Astrocyte (in vitro differentiated cells and primary cell): Measurements from ENCODE around the gene CCNT2. TPM values are rescaled to one million over a fixed set of nuclear protein-coding genes. Genes with fewer than 3 reads are reported as not detected.

Experiments used
- DNase-seq: peaks from one replicate; pipeline ENCODE4 v3.0.0-alpha.2; 2010; ENCODE audit warnings: low read depth
- FAIRE-seq: peaks from 2 replicates; lab custom pipeline; 2011; peaks lifted over from hg19 to GRCh38; lab: Jason Lieb, UNC
- H2AFZ ChIP-seq: 2 replicates; pipeline ENCODE4 v1.6.0; 2012; ENCODE audit warnings: low read depth, low read length, inconsistent platforms
- H3K27ac ChIP-seq: 2 replicates; pipeline ENCODE4 v1.5.1; 2011; ENCODE audit warnings: low read depth, low read length, inconsistent platforms
- H3K27me3 ChIP-seq: 2 replicates; pipeline ENCODE4 v1.6.0; 2011; ENCODE audit warnings: low read length, inconsistent platforms; ENCODE audit not compliant: insufficient read depth
- H3K36me3 ChIP-seq: 2 replicates; pipeline ENCODE4 v1.5.1; 2011; ENCODE audit warnings: low read length, inconsistent platforms; ENCODE audit not compliant: insufficient read depth
- H3K4me1 ChIP-seq: 2 replicates; pipeline ENCODE4 v1.5.1; 2011; ENCODE audit warnings: low read length, inconsistent platforms; ENCODE audit not compliant: insufficient read depth
- H3K4me2 ChIP-seq: 2 replicates; pipeline ENCODE4 v1.6.0; 2012; ENCODE audit warnings: low read length, inconsistent platforms
- H3K4me3 ChIP-seq: 2 replicates; pipeline ENCODE4 v1.5.1; 2011; ENCODE audit warnings: low read depth, mild to moderate bottlenecking, low read length, inconsistent platforms; ENCODE audit not compliant: insufficient read depth
- H3K79me2 ChIP-seq: 2 replicates; pipeline ENCODE4 v1.6.0; 2012; ENCODE audit warnings: mild to moderate bottlenecking, low read length, inconsistent platforms; ENCODE audit not compliant: insufficient read depth
- H3K9ac ChIP-seq: 2 replicates; pipeline ENCODE4 v1.6.0; 2012; ENCODE audit warnings: mild to moderate bottlenecking, low read length, inconsistent platforms
- H3K9me3 ChIP-seq: 2 replicates; pipeline ENCODE4 v1.5.1; 2012; ENCODE audit warnings: low read depth, mild to moderate bottlenecking, low read length, inconsistent platforms; ENCODE audit not compliant: insufficient read depth
- H4K20me1 ChIP-seq: 2 replicates; pipeline ENCODE4 v1.6.0; 2012; ENCODE audit warnings: low read length, inconsistent platforms; ENCODE audit not compliant: insufficient read depth
- H3K27ac Mint-ChIP-seq: one replicate; pipeline ENCODE4 v1.8.0; 2021; ENCODE audit warnings: mild to moderate bottlenecking, mixed read lengths; ENCODE audit not compliant: unreplicated experiment
- H3K27me3 Mint-ChIP-seq: one replicate; pipeline ENCODE4 v1.8.0; 2021; ENCODE audit warnings: low read depth, mixed read lengths; ENCODE audit not compliant: unreplicated experiment
- H3K36me3 Mint-ChIP-seq: one replicate; pipeline ENCODE4 v1.8.0; 2021; ENCODE audit warnings: low read depth, mixed read lengths; ENCODE audit not compliant: unreplicated experiment
- H3K4me1 Mint-ChIP-seq: one replicate; pipeline ENCODE4 v1.8.0; 2021; ENCODE audit warnings: low read depth, mixed read lengths; ENCODE audit not compliant: unreplicated experiment
- H3K4me3 Mint-ChIP-seq: one replicate; pipeline ENCODE4 v1.8.0; 2021; ENCODE audit warnings: mild to moderate bottlenecking, moderate library complexity, mixed read lengths; ENCODE audit not compliant: unreplicated experiment
- H3K9me3 Mint-ChIP-seq: one replicate; pipeline ENCODE4 v1.8.0; 2021; ENCODE audit warnings: mild to moderate bottlenecking, mixed read lengths; ENCODE audit not compliant: unreplicated experiment
- CTCF ChIP-seq: IDR thresholded peaks from 2 replicates; pipeline ENCODE4 v1.5.1; 2011; ENCODE audit warnings: low read depth, mild to moderate bottlenecking, inconsistent platforms, low read length, moderate library complexity; ENCODE audit not compliant: insufficient read depth
- EZH2 ChIP-seq: IDR thresholded peaks from 2 replicates; pipeline ENCODE4 v1.6.1; 2012; ENCODE audit warnings: mild to moderate bottlenecking, low read length, inconsistent platforms; ENCODE audit not compliant: insufficient read depth
- total RNA-seq: library from RNA; stranded (reverse); gene quantifications from 2 replicates; pipeline ENCODE4 v1.2.1, GENCODE V29; 2021

The CCNT2 gene
- total RNA-seq, 1 donor from 2014 or later, result 33.2 TPM

- no peaks in the 10 kb centered on the region for H3K27me3 Mint-ChIP-seq
- no peak overlapping the region for H3K4me2 ChIP-seq
- peaks cover 44% of the 10 kb centered on the region for H3K36me3 ChIP-seq
- H3K27ac Mint-ChIP-seq, result no peak overlapping the region
- H3K27ac ChIP-seq, result no peak overlapping the region
- no peak overlapping the region for H3K9ac ChIP-seq
- FAIRE-seq (no peak), DNase-seq (no peak)
- peaks cover 7% of the 10 kb centered on the region for H3K36me3 Mint-ChIP-seq
- TF ChIP-seq CTCF (no peak), EZH2 (no peak)
- no peak overlapping the region for H3K4me3 ChIP-seq
- no peak overlapping the region for H2AFZ ChIP-seq
- H3K4me1 Mint-ChIP-seq, result peaks cover under 1% of the 10 kb centered on the region
- H3K9me3 ChIP-seq, result no peaks in the 10 kb centered on the region
- H3K4me1 ChIP-seq, result no peaks in the 10 kb centered on the region
- H3K79me2 ChIP-seq, result peaks cover 45% of the 10 kb centered on the region
- H3K4me3 Mint-ChIP-seq, result no peak overlapping the region
- H4K20me1 ChIP-seq, result peaks cover 47% of the 10 kb centered on the region
- H3K9me3 Mint-ChIP-seq, result no peaks in the 10 kb centered on the region
- H3K27me3 ChIP-seq, result no peaks in the 10 kb centered on the region
Measured at GRCh38 chr2:134944975-134945374, 26.4 kb downstream of the CCNT2 start.

- no peak overlapping the region for H3K27ac ChIP-seq
- no peak overlapping the region for H2AFZ ChIP-seq
- TF ChIP-seq CTCF (no peak), EZH2 (no peak)
- H3K4me2 ChIP-seq, result no peak overlapping the region
- Mint-ChIP-seq H3K27ac (no peak overlapping the region), H3K4me3 (no peak overlapping the region), H3K4me1 (peaks cover 2% of the 10 kb centered on the region), H3K27me3 (no peaks in the 10 kb centered on the region), H3K9me3 (no peaks in the 10 kb centered on the region), H3K36me3 (peaks cover 5% of the 10 kb centered on the region)
- no peaks in the 10 kb centered on the region for H3K9me3 ChIP-seq
- H3K36me3 ChIP-seq, result peaks cover 36% of the 10 kb centered on the region
- FAIRE-seq, result no peak
- no peak overlapping the region for H3K4me3 ChIP-seq
- H3K27me3 ChIP-seq, result no peaks in the 10 kb centered on the region
- no peaks in the 10 kb centered on the region for H3K4me1 ChIP-seq
- H3K79me2 ChIP-seq, result peaks cover 45% of the 10 kb centered on the region
- H4K20me1 ChIP-seq, result peaks cover 46% of the 10 kb centered on the region
- no peak overlapping the region for H3K9ac ChIP-seq
- DNase-seq, result no peak
Measured at GRCh38 chr2:134946073-134946472, 27.5 kb downstream of the CCNT2 start.

- Histone ChIP-seq H3K27me3 (no peaks in the 10 kb centered on the region), H4K20me1 (peaks cover 43% of the 10 kb centered on the region), H3K4me3 (no peak overlapping the region), H3K9me3 (no peaks in the 10 kb centered on the region), H3K4me1 (no peaks in the 10 kb centered on the region), H2AFZ (no peak overlapping the region), H3K4me2 (no peak overlapping the region), H3K79me2 (peaks cover 34% of the 10 kb centered on the region), H3K27ac (no peak overlapping the region), H3K36me3 (peaks cover 49% of the 10 kb centered on the region), H3K9ac (no peak overlapping the region)
- H3K4me1 Mint-ChIP-seq, result peaks cover 2% of the 10 kb centered on the region
- no peaks in the 10 kb centered on the region for H3K27me3 Mint-ChIP-seq
- no peak overlapping the region for H3K4me3 Mint-ChIP-seq
- no peak overlapping the region for H3K27ac Mint-ChIP-seq
- DNase-seq (no peak), FAIRE-seq (no peak)
- TF ChIP-seq EZH2 (no peak), CTCF (no peak)
- peaks cover 14% of the 10 kb centered on the region for H3K36me3 Mint-ChIP-seq
- no peaks in the 10 kb centered on the region for H3K9me3 Mint-ChIP-seq
Measured at GRCh38 chr2:134949981-134950708, 31.5 kb downstream of the CCNT2 start.
